Activated T-helper 1 cell treated with anti-CD3 and anti-CD28 coated beads, Interleukin-12 subunit alpha, Interleukin-12 subunit beta, Interleukin-2, Interleukin-4 antibody, amounts not matched to agents 30 ng/mL and 10 ng/mL and 1 ng/mL, durations not matched to agents 14 hours and 24 hours and 36 hours (primary cell): ENCODE results near the gene PGBD4. TPM values are rescaled to one million over a fixed set of nuclear protein-coding genes. Genes with fewer than 3 reads are reported as not detected.
A peak's percentile ranks its signal among the peaks of the same experiment; 100 is the strongest.

Experiments
- DNase-seq: peaks from one replicate; pipeline ENCODE4 v3.0.0; 2021; ENCODE audit warnings: low spot score
- H3K27ac Mint-ChIP-seq: one replicate; pipeline ENCODE4 v1.8.0; 2021; ENCODE audit warnings: mild to moderate bottlenecking, mixed read lengths
- H3K27me3 Mint-ChIP-seq: one replicate; pipeline ENCODE4 v1.8.0; 2022; ENCODE audit warnings: mild to moderate bottlenecking, moderate library complexity, mixed read lengths; ENCODE audit not compliant: insufficient read depth
- H3K36me3 Mint-ChIP-seq: one replicate; pipeline ENCODE4 v1.8.0; 2021; ENCODE audit warnings: low read depth, mixed read lengths
- H3K4me1 Mint-ChIP-seq: one replicate; pipeline ENCODE4 v1.8.0; 2021; ENCODE audit warnings: low read depth, mixed read lengths
- H3K4me3 Mint-ChIP-seq: one replicate; pipeline ENCODE4 v1.8.0; 2021; ENCODE audit warnings: mild to moderate bottlenecking, moderate library complexity, mixed read lengths
- H3K9me3 Mint-ChIP-seq: one replicate; pipeline ENCODE4 v1.8.0; 2021; ENCODE audit warnings: mixed read lengths
- intact Hi-C: fragments of 100-400 bp; cut with micrococcal nuclease; formaldehyde crosslinking; loops from one replicate; pipeline ENCODE4 v1.15.1; 2024
- total RNA-seq: library from RNA; stranded (reverse); gene quantifications from 2 replicates; pipeline ENCODE4 v1.2.3, GENCODE V29; 2022

Gene PGBD4
- total RNA-seq, 1 donor from 2014 or later = 3.9 TPM

DNA sequence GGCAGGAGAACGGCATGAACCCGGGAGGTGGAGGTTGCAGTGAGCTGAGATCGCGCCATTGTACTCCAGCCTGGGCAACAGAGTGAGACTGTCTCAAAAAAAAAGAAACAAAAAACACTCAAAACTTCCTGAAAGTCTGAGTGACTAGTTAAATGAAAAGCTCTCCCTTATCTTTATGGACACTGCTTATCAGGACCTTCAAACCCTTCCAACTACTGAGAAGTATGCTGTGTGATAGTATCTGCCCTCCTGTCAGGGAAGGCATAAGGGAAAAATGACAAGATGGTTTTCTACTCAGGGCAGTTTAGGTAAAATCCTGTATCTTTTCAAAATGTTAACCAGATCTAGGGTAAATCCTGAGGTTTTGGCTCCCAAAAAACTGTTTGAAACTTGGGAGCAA is 22.0 kb upstream of the PGBD4 start:
- Mint-ChIP-seq H3K4me1 (no peaks in the 10 kb centered on the region), H3K27me3 (no peaks in the 10 kb centered on the region), H3K9me3 (no peaks in the 10 kb centered on the region), H3K4me3 (no peak overlapping the region), H3K27ac (no peak overlapping the region), H3K36me3 (peaks cover 7% of the 10 kb centered on the region)
- intact Hi-C loops = no loop called here
- no peak for DNase-seq

DNA sequence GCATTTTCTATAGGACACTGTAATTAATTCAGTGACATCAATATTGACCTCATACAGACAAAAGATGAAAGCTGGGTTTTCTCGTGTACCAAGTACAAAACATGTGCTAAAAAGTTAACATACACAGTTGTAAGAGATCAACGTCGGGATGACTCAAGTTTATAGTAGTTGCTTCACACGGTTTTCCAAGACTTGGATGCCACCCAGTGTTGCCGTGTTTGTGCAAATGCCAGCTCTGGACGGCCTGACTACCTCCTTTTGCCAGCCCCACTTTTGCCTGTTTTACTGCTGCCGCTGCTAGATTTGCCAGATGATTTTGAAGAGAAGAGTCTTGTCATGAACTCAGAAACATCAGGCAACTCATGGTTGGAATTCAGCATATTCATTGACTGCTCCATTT is 17.8 kb upstream of the PGBD4 start:
- no peak overlapping the region for H3K4me3 Mint-ChIP-seq
- H3K27me3 Mint-ChIP-seq = no peaks in the 10 kb centered on the region

DNA sequence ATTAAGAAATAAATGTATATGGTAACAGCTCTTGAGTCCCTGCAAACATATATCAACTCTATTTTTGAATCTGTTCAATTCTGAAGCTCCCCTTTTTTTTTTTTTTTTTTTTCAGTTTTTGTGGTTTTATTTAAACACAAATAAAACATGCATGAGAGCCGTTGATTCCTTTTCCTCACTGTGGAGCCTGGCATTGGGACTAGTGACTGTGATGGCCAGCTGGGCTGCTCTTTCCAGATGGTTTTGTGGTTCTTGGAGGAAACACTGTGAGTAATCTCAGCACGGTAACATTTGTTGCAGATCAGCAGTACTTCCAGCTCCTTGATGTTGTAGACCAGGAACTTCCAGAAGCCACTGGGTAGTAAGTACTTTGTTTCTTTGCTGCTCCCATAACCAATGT is 16.1 kb upstream of the PGBD4 start:
- no peak for DNase-seq
- intact Hi-C loops = no loop called here
- H3K36me3 Mint-ChIP-seq = peaks cover 32% of the 10 kb centered on the region
- no peaks in the 10 kb centered on the region for H3K9me3 Mint-ChIP-seq
- no peaks in the 10 kb centered on the region for H3K27me3 Mint-ChIP-seq
- H3K4me3 Mint-ChIP-seq = no peak overlapping the region
- H3K27ac Mint-ChIP-seq = no peak overlapping the region
- H3K4me1 Mint-ChIP-seq = no peaks in the 10 kb centered on the region

More for the DNA sequence above, 17.8 kb upstream of the PGBD4 start:
- H3K36me3 Mint-ChIP-seq = peaks cover 27% of the 10 kb centered on the region
- H3K27ac Mint-ChIP-seq = no peak overlapping the region
- H3K4me1 Mint-ChIP-seq = no peaks in the 10 kb centered on the region
- H3K9me3 Mint-ChIP-seq = no peaks in the 10 kb centered on the region
- DNase-seq = no peak
- intact Hi-C loops = no loop called here

DNA sequence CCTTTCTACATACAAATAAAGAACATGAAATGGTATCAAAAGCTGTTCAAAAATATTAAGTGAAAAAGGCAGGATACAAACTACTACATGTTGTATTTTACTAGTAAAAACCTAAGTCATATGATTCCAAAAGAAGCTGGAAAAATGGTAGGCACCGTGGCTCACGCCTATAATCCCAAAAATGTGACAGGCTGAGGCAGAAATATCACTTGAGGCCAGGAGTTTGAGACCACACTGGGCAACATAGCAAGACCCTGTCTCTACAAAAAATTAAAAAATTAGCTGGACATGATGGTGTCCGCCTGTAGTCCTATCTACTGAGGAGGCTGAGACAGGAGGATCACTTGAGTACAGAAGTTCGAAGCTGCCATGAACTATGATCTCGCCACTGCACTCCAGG is 2.0 kb upstream of the PGBD4 start:
- H3K9me3 Mint-ChIP-seq = peaks cover 7% of the 10 kb centered on the region
- peaks cover 46% of the 10 kb centered on the region for H3K4me1 Mint-ChIP-seq
- peak overlapping the region; percentile 98 for H3K4me3 Mint-ChIP-seq
- intact Hi-C loops = loop anchor here (2.0 to 10.0 kb wide), 6 partner anchors 37 to 905 kb away; partner anchors contain the start of genes AQR, FMN1, GOLGA8A and GOLGA8B
- peaks cover 24% of the 10 kb centered on the region for H3K36me3 Mint-ChIP-seq
- no peak for DNase-seq
- no peaks in the 10 kb centered on the region for H3K27me3 Mint-ChIP-seq
- peak overlapping the region; percentile 29 for H3K27ac Mint-ChIP-seq

DNA sequence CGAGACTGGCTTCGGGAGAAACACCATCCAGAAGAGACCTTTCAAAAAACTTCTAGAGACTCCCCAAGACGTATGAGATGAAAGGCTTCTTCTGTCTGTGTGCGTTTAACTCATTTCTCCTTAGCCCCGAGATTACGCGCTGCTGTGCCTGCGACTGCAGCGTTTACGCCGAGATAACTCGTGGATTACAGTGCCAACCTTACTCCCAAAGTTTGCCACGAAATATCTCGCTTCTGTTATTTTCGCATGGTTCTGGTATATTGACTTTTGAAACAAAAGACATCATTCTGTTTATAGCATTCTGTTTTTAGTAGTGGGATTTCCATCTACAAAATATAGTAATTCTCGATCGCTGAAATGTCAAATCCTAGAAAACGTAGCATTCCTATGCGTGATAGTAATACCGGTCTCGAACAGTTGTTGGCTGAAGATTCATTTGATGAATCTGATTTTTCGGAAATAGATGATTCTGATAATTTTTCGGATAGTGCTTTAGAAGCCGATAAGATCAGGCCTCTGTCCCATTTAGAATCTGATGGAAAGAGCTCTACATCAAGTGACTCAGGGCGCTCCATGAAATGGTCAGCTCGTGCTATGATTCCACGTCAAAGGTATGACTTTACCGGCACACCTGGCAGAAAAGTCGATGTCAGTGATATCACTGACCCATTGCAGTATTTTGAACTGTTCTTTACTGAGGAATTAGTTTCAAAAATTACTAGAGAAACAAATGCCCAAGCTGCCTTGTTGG is 467 bp downstream of the PGBD4 start:
- H3K27me3 Mint-ChIP-seq = no peaks in the 10 kb centered on the region
- peaks cover 23% of the 10 kb centered on the region for H3K36me3 Mint-ChIP-seq
- peak overlapping the region; percentile 98 for H3K4me3 Mint-ChIP-seq
- intact Hi-C loops = loop anchor here (1.0 to 10.0 kb wide), 8 partner anchors 64 to 908 kb away; partner anchors contain the start of genes EMC4, FMN1, GOLGA8A and GOLGA8B
- peaks cover 7% of the 10 kb centered on the region for H3K9me3 Mint-ChIP-seq
- DNase-seq = no peak
- H3K4me1 Mint-ChIP-seq = peaks cover 43% of the 10 kb centered on the region
- peak overlapping the region; percentile 100 for H3K27ac Mint-ChIP-seq

DNA sequence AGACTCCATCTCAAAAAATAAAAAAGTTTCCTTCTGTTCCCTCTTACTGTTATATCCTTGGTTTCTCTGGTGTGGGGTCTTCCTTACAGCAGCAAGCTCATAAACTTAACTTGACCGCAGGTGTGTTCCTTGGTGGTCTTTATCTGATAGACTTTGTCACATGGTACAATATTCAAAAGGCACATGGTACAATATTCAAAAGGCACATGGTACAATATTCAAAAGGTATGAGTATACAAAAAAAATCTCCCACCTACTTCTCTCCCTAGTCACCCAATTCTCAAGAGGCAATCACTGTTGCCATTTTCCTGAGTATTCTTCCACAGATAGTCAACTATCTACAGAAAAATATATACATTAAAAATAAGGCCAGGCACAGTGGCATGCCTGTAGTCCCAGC is 4.5 kb downstream of the PGBD4 start:
- Mint-ChIP-seq H3K27me3 (no peaks in the 10 kb centered on the region), H3K36me3 (peaks cover 20% of the 10 kb centered on the region), H3K9me3 (peaks cover 7% of the 10 kb centered on the region), H3K27ac (no peak overlapping the region), H3K4me3 (no peak overlapping the region), H3K4me1 (peaks cover 26% of the 10 kb centered on the region)
- intact Hi-C loops = loop anchor here (10.0 kb wide), 2 partner anchors 328 to 912 kb away; partner anchors contain the start of genes FMN1 and GOLGA8A
- no peak for DNase-seq

DNA sequence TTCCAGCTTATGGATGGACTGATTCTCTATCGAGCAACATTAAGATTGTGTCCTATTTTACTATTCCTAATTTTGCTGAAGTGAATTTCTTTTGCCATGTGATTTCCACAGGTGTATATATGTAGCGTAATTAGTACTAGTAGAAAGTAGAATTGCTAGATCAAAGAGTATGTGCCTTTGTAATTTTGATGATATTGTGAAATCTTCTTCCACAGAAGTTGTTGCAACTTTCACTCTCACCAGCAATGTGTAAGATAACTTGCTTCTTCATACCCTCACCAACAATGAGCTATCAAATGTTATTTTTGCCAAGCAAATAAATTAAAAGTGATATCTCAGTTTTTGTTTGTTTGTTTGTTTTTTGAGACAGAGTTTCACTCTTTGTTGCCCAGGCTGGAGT is 5.4 kb downstream of the PGBD4 start:
- DNase-seq = no peak
- Mint-ChIP-seq H3K4me3 (no peak overlapping the region), H3K27me3 (peaks cover 1% of the 10 kb centered on the region), H3K27ac (no peak overlapping the region), H3K4me1 (peaks cover 21% of the 10 kb centered on the region), H3K36me3 (peaks cover 17% of the 10 kb centered on the region), H3K9me3 (peaks cover 7% of the 10 kb centered on the region)
- intact Hi-C loops = loop anchor here (10.0 kb wide), 2 partner anchors 327 to 913 kb away; partner anchors contain the start of genes FMN1 and GOLGA8A

DNA sequence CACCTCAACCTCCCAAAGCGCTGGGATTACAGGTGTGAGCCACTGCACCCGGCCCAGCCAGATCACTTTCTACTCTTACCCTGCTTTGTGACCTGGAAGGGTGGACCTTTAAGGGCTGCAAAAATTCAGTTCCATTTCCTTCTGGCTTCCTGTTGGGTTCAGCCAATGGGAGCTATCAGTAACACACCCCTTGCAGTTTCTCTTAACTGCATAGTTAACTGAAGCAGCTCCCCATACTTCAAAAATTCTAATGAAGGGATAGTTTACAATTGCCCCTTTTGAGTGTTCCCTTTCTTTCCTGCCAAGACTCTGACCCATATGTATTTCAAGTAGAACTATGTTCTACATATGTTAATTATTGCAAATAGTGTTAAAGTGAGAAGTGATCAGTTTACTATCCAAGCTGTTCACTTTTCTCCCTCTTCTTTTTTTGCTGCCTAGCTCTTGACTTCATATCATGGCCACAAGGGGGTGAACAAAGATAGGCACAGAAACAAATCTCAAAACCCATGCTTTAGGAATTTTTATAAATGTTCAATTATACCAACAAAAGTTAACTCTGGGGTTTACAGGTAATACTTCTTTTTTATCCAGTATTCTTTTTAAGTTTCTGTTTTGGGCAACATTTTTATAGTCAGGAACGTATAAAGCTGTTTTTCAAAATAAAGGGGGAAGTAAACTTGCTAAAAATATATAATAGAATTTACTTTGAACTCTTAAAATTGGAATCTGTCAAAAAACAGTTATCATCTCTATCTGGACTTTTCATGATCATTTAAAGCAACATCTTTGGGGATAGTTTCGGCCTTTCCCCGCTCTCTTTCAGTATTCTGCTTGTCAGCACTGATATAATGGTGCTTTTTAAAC is 8.1 kb downstream of the PGBD4 start:
- DNase-seq = no peak
- no peak overlapping the region for H3K27ac Mint-ChIP-seq

DNA sequence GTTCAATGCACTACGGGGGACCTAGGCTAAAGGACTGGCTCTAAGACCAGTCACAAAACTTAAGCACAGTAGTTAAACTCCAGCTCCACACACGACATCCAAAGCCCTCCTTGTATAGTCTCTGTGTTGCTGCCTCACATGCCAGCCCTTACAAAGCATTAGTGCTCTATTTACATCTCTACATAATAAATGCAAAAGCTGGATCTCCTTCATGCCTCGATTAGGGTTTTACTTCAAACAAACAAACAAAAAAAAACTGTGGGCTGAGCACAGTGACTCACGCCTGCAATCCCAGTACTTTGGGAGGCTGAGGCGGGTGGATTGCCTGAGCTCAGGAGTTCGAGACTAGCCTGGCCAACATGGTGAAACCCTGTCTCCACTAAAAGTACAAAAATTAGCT is 9.6 kb downstream of the PGBD4 start:
- no peak for DNase-seq
- intact Hi-C loops = loop anchor here (2.0 kb wide), 1 partner anchor 255 kb away; the partner anchor contains the start of gene LPCAT4
- Mint-ChIP-seq H3K9me3 (no peaks in the 10 kb centered on the region), H3K4me3 (no peak overlapping the region), H3K4me1 (peaks cover 6% of the 10 kb centered on the region), H3K27me3 (peaks cover 3% of the 10 kb centered on the region), H3K27ac (no peak overlapping the region), H3K36me3 (peaks cover under 1% of the 10 kb centered on the region)

More for the DNA sequence above, 8.1 kb downstream of the PGBD4 start:
- Mint-ChIP-seq H3K36me3 (peaks cover 6% of the 10 kb centered on the region), H3K4me3 (no peak overlapping the region), H3K27me3 (peaks cover 3% of the 10 kb centered on the region), H3K9me3 (no peaks in the 10 kb centered on the region), H3K4me1 (peaks cover 6% of the 10 kb centered on the region)
- intact Hi-C loops = loop anchor here (1.0 to 10.0 kb wide), 6 partner anchors 48 to 915 kb away; partner anchors contain the start of genes FMN1, GOLGA8A, KATNBL1 and LPCAT4

DNA sequence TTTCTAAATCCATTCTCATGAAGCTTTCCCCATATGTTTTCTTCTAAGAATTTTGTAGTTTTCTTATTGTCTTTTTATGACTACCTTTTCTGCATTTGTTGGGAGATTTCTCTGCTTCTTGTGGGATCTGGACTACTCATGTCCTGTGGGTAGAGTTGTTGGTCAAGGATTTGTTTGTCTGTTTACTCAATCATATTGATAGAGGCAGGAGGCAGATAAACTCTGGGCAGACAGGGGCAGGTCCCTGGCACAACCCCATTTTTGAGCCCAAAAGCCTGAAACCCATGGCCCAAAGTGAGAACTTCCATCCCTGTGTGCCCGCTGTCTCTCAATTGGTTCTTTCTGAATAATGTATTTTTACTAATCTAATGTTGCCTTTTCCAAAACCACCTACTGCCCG is 12.3 kb downstream of the PGBD4 start:
- intact Hi-C loops = no loop called here

DNA sequence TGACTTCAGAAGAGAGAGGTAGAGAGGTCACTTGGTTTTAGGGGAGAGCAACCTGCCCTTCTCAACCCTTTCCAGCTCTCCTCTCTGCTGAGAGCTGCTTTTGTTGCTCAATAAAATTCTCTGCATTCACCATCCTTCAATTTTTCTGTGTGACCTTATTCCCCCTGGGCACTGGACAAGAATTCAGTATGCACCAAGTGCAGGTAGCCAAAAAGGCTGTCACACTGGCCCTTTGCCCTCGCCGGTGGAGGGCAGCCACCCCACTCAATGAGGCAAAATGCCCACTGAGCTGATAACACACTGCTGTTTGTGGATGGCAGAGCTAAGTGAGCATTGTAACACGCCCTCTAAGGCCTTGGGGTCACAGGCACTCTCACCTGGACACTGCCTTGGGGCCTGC is 12.9 kb downstream of the PGBD4 start:
- no peaks in the 10 kb centered on the region for H3K9me3 Mint-ChIP-seq
- peaks cover 3% of the 10 kb centered on the region for H3K27me3 Mint-ChIP-seq
- DNase-seq = no peak
- intact Hi-C loops = no loop called here
- no peak overlapping the region for H3K4me3 Mint-ChIP-seq
- no peaks in the 10 kb centered on the region for H3K36me3 Mint-ChIP-seq
- H3K27ac Mint-ChIP-seq = no peak overlapping the region
- peaks cover 5% of the 10 kb centered on the region for H3K4me1 Mint-ChIP-seq

More for the DNA sequence above, 12.3 kb downstream of the PGBD4 start:
- H3K27me3 Mint-ChIP-seq = peaks cover 3% of the 10 kb centered on the region
- H3K4me3 Mint-ChIP-seq = no peak overlapping the region
- DNase-seq = no peak
- no peaks in the 10 kb centered on the region for H3K9me3 Mint-ChIP-seq
- no peaks in the 10 kb centered on the region for H3K36me3 Mint-ChIP-seq
- H3K27ac Mint-ChIP-seq = no peak overlapping the region
- peaks cover 6% of the 10 kb centered on the region for H3K4me1 Mint-ChIP-seq

DNA sequence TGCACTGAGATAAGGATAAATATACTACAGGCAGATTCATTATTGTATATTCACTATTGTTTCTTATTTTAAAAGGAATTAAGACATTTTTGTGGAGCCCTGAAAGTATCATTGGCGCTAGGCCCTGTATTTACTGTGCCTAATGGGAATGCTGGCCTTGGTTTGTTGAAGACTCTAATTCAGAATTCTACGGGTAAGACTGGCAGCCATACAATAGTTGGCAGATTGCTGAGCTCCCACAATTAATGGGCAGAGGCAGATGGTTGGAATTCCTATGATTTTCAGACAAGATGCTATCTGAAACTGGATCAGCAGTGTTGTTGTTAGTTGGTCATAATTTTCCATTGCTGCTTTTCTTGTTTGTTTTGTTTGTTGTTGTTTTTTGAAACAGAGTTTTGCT is 14.7 kb downstream of the PGBD4 start:
- intact Hi-C loops = no loop called here
- DNase-seq = no peak
- Mint-ChIP-seq H3K27me3 (peaks cover 3% of the 10 kb centered on the region), H3K27ac (no peak overlapping the region), H3K4me3 (no peak overlapping the region), H3K36me3 (no peaks in the 10 kb centered on the region), H3K4me1 (no peaks in the 10 kb centered on the region), H3K9me3 (no peaks in the 10 kb centered on the region)

DNA sequence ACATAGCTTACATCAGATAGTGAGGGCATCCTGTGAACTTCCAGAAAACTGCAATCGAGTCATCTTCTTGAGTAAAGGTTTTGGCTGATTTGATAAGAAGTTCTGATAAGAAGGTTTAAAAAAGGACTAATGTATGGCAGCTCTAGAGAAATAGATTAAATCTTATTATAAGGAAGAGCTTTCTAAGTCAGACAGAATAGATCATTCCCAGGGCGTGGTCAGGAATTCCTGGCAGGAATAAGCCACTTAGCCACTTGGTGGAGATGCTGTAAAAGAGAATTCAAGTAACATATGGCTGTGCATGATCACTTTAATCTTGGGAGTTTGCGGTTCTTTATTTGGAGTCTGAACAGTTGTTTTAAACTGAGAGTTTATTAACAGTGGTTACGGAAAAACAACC is 17.4 kb downstream of the PGBD4 start:
- Mint-ChIP-seq H3K27ac (no peak overlapping the region), H3K4me3 (no peak overlapping the region), H3K4me1 (no peaks in the 10 kb centered on the region), H3K27me3 (peaks cover 2% of the 10 kb centered on the region), H3K36me3 (no peaks in the 10 kb centered on the region), H3K9me3 (no peaks in the 10 kb centered on the region)
- intact Hi-C loops = no loop called here
- DNase-seq = no peak
